ENCODE data around the gene CADPS2.

The CADPS2 gene

DNA sequence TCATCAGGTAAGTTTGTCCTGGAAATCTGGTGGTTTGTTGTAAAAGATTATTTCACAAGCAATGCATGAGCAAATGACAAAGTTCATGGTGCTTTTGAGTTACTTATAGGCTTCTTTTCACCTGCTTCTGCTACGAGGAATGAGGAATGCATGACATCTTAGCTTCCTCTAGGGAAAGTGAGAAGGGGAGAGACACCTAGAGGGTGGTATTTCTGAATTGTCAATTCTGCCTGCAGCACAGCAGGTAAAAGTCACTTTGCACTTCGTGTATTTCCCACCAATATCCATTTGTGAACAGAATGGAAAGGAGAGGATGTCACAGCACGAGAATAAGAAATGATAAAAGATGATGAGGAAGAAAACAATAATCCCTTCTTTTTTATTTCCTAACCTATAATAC, 428.3 kb downstream of the CADPS2 start:
- Histone ChIP-seq H3K27me3 (no peaks in the 10 kb centered on the region), H3K9ac (no peak overlapping the region), H4K20me1 (no peaks in the 10 kb centered on the region), H3K27ac (no peak overlapping the region), H3K4me1 (no peaks in the 10 kb centered on the region), H3K4me2 (no peak overlapping the region), H3K4me3 (no peak overlapping the region), H3K36me3 (no peaks in the 10 kb centered on the region), H3K9me3 (no peaks in the 10 kb centered on the region)
- no peak for TF ChIP-seq Cebpa-rat (IDR thresholded peaks at IDR 0.05)

DNA sequence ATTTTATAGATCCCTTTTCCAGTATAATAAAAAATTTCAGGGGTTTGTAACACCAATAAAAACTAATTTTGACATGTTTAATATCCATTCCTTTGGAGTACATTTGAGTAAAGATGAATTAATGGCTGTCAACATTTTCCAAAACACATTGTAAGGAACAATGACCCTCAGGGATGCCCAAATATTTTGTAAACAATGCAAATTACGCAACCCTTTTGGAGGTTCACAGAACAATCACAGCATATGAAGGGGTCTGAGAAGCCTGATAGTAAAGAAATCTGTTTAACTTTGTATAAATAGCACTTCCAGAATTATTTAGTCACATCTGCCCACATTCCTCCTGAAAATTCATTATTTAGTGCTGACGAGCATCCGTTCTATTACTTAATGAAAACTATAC, 428.9 kb downstream of the CADPS2 start:
- Histone ChIP-seq H3K9me3 (no peaks in the 10 kb centered on the region), H3K4me1 (no peaks in the 10 kb centered on the region), H4K20me1 (no peaks in the 10 kb centered on the region), H3K27ac (no peak overlapping the region), H3K27me3 (no peaks in the 10 kb centered on the region), H3K9ac (no peak overlapping the region), H3K4me2 (no peak overlapping the region), H3K36me3 (no peaks in the 10 kb centered on the region), H3K4me3 (no peak overlapping the region)
- no peak for TF ChIP-seq Cebpa-rat (IDR thresholded peaks at IDR 0.05)

DNA sequence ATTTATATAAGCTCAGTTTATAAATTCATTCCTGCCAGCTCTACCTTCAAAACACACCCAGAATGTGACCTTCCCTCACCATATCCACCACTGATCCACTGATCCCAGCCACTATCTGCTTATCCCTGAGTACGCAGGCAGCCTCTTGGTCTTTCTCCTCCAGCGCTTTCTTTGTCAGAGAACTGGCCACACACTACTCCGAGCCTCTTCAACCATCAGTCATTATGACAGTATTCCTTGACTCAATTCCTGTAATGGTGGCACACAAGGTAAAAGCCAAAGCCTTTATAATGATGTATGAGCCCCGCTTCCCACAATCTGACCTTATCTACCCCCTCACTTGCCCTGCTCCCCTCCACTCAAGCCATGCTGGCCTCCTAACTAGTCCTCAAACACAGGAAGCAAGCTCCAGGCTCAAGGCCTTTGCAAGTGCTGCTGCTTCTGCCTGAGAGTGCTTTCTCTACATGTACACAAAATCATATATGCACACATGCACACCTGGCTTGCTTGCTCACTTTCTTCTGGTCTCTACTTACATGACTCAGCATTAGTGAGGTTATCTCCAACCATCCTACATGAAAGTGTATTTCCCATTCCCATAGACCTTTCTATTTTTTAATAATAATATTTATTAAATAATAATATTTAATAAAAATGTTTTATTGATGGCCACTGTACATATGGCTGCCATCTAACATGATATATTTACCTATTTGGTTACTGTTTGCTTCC, 431.3 kb downstream of the CADPS2 start:
- H3K4me1 ChIP-seq: no peaks in the 10 kb centered on the region
- H4K20me1 ChIP-seq: no peaks in the 10 kb centered on the region
- no peaks in the 10 kb centered on the region for H3K36me3 ChIP-seq
- no peak for TF ChIP-seq Cebpa-rat (IDR thresholded peaks at IDR 0.05)
- H3K4me2 ChIP-seq: no peak overlapping the region
- no peak overlapping the region for H3K9ac ChIP-seq
- H3K4me3 ChIP-seq: no peak overlapping the region
- H3K27me3 ChIP-seq: no peaks in the 10 kb centered on the region
- H3K9me3 ChIP-seq: no peaks in the 10 kb centered on the region
- no peak overlapping the region for H3K27ac ChIP-seq

DNA sequence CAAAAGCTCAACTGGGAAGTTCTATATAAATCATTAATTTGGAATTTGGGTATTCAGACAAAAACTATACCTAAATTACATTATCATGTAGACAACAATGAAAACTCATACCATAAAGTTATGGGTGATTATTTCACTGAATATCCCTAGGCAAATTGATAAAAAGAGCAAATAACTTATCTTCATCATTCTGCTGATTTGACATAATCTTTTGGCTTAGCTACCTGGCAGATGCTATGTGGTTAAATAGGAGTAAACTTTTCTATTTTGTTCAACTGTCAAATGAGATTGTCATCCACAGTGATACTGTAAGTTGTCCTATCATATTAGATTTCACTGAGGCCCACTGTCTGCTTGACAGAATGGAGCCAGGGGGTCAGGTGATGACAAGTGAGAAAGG, 432.8 kb downstream of the CADPS2 start:
- no peaks in the 10 kb centered on the region for H4K20me1 ChIP-seq
- H3K4me3 ChIP-seq: no peak overlapping the region
- TF ChIP-seq Cebpa-rat (IDR thresholded peaks at IDR 0.05): no peak
- H3K9ac ChIP-seq: no peak overlapping the region
- no peaks in the 10 kb centered on the region for H3K27me3 ChIP-seq
- no peaks in the 10 kb centered on the region for H3K4me1 ChIP-seq
- no peak overlapping the region for H3K4me2 ChIP-seq
- no peak overlapping the region for H3K27ac ChIP-seq
- no peaks in the 10 kb centered on the region for H3K36me3 ChIP-seq
- H3K9me3 ChIP-seq: no peaks in the 10 kb centered on the region

DNA sequence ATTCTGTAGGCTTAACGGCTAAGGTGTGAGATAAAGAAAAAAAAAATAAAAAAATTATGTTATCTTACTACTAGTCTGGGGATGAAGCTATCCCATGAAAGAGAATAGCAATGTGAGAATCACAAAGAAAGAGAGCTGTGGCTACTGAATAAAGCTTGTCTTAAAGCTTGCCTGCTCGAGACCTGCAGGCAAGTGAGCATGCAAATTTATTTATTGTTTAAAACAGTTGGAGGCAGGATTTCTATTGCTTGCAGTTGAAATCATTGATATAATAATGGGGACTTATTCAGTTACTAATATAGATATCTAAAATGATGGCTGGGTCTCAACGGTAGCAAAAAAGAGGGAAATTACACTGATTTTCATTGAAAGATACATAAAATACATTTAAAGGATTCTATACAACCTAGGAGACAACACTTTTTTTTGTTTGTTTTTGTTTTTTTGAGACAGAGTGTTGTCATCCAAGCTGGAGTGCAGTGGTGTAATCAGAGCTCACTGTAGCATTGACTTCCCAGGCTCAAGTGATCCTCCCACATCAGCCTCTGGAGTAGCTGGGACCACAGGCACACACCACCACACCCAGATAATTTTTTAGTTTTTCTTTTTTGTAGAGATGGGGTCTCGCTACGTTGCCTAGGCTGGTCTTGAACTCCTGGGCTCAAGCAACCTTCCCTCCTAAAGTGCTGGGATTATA, 437.2 kb downstream of the CADPS2 start:
- no peak overlapping the region for H3K4me2 ChIP-seq
- H3K9ac ChIP-seq: no peak overlapping the region
- H3K36me3 ChIP-seq: no peaks in the 10 kb centered on the region

DNA sequence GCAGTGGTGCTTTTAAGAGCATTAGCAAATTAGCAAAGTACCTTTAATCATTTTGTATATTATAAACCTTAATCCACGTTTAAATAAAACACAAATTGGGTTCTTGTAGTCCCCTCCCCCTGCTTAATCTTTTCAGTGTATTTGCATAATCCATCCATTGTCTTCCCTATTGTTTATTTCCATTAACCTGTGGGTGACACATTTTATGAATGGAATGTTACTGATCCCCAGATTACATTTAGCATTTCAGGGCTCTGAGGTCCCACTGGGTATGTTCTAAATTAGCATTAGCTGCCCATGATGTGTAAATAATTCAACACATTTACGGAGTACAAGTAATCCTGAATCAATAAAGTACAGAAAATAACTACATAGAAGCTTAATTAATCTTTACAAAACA, 443.3 kb downstream of the CADPS2 start:
- Histone ChIP-seq H4K20me1 (no peaks in the 10 kb centered on the region), H3K4me3 (no peak overlapping the region), H3K9me3 (no peaks in the 10 kb centered on the region), H3K4me2 (no peak overlapping the region), H3K4me1 (peaks cover 6% of the 10 kb centered on the region), H3K27me3 (no peaks in the 10 kb centered on the region), H3K27ac (no peak overlapping the region), H3K9ac (no peak overlapping the region), H3K36me3 (no peaks in the 10 kb centered on the region)
- no peak for TF ChIP-seq Cebpa-rat (IDR thresholded peaks at IDR 0.05)

More for the DNA sequence above, 437.2 kb downstream of the CADPS2 start:
- H3K4me3 ChIP-seq: no peak overlapping the region
- no peaks in the 10 kb centered on the region for H4K20me1 ChIP-seq
- TF ChIP-seq Cebpa-rat (IDR thresholded peaks at IDR 0.05): no peak
- H3K27ac ChIP-seq: no peak overlapping the region
- H3K27me3 ChIP-seq: no peaks in the 10 kb centered on the region
- H3K4me1 ChIP-seq: no peaks in the 10 kb centered on the region
- no peaks in the 10 kb centered on the region for H3K9me3 ChIP-seq

DNA sequence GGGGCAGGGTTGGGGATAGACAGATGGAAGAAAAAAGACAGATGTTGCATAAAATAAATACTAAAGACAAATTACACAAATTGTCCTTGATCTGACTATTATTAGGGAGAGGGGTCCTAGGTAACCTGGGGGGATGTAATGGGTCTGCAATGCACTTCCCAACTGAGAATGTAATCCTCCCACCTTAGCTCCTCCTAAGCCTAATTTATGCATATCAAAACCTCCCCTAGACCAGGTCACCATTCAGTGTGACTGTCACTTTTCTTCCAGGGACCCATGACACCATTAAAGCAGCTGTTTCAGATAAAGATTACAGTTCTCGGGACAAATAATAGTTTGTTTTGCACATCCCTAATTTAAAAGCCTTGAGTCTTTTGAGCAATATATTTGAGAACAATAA, 447.8 kb downstream of the CADPS2 start:
- no peak overlapping the region for H3K27ac ChIP-seq
- no peaks in the 10 kb centered on the region for H3K27me3 ChIP-seq
- H3K4me3 ChIP-seq: no peak overlapping the region
- no peaks in the 10 kb centered on the region for H3K9me3 ChIP-seq
- no peaks in the 10 kb centered on the region for H4K20me1 ChIP-seq
- H3K4me2 ChIP-seq: no peak overlapping the region
- H3K4me1 ChIP-seq: peaks cover 6% of the 10 kb centered on the region
- no peaks in the 10 kb centered on the region for H3K36me3 ChIP-seq
- TF ChIP-seq Cebpa-rat (IDR thresholded peaks at IDR 0.05): no peak
- H3K9ac ChIP-seq: no peak overlapping the region

DNA sequence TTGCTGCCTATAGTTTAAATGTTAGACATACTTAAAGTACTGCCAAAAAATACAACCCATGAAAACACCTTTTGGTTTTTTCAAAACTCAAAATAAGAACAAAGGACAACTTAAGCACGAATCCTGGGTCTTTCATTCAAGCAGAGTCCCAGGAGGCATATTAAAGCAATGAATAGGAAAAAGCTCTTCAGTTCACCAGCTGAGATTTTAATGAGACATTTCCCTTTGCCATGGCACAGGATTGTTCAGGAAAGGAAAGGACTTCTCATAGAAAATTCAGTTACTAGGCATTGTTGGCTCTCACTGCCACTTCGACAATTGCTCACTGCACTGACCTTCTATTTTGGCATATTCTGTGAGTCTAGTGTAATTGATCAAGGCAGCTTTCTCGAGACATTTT, 448.3 kb downstream of the CADPS2 start:
- no peak overlapping the region for H3K27ac ChIP-seq
- no peaks in the 10 kb centered on the region for H4K20me1 ChIP-seq
- H3K27me3 ChIP-seq: no peaks in the 10 kb centered on the region
- no peak overlapping the region for H3K9ac ChIP-seq
- H3K36me3 ChIP-seq: no peaks in the 10 kb centered on the region
- H3K4me1 ChIP-seq: peaks cover 6% of the 10 kb centered on the region
- H3K4me3 ChIP-seq: no peak overlapping the region
- no peak overlapping the region for H3K4me2 ChIP-seq
- no peak for TF ChIP-seq Cebpa-rat (IDR thresholded peaks at IDR 0.05)
- H3K9me3 ChIP-seq: no peaks in the 10 kb centered on the region

DNA sequence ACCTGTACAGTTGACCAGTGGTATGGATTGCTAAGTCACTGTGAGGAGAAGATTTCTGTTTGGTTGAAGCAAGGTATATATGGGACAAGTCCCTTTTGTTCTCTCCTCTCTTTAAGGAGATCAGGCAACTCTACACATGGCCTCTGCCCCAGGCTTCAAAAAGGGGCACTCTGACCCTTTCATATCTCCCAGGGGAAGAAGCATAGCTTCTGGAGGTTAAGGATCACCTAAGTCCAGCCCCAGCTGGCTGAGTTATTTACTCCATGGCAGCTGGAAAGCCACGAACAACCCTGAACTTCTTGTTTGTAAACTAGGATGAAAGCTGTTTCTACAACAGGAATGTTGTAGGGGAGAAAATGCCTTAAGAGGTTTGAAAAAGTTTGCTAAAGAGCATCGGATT, 452.5 kb downstream of the CADPS2 start:
- no peak for TF ChIP-seq Cebpa-rat (IDR thresholded peaks at IDR 0.05)
- H3K4me2 ChIP-seq: no peak overlapping the region
- H3K27ac ChIP-seq: no peak overlapping the region
- H3K9me3 ChIP-seq: no peaks in the 10 kb centered on the region
- no peaks in the 10 kb centered on the region for H3K27me3 ChIP-seq
- no peaks in the 10 kb centered on the region for H4K20me1 ChIP-seq
- H3K36me3 ChIP-seq: no peaks in the 10 kb centered on the region
- no peak overlapping the region for H3K9ac ChIP-seq
- no peak overlapping the region for H3K4me3 ChIP-seq
- H3K4me1 ChIP-seq: no peaks in the 10 kb centered on the region

DNA sequence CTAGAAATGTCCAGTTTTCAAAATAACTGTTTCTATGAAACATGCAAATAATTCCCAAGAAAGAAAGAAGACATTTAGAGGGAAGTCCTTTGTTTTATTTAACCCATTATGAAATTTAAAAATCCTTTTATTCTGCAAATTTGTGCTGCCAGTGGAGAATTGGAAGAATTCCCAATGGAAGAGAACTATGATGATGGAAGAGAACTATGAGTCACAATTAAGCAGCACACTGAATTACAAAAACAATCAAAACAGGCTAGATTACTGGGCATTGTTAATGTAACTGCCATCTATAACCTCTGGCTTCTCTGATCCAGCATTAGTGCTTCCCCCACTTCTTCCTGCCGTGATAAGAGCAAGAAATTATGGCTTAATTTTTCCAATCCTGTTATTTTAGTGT, 455.6 kb downstream of the CADPS2 start:
- Histone ChIP-seq H3K27ac (no peak overlapping the region), H3K9me3 (no peaks in the 10 kb centered on the region), H3K4me2 (no peak overlapping the region), H3K9ac (no peak overlapping the region), H3K4me1 (no peaks in the 10 kb centered on the region), H3K36me3 (no peaks in the 10 kb centered on the region), H3K4me3 (no peak overlapping the region), H4K20me1 (no peaks in the 10 kb centered on the region), H3K27me3 (no peaks in the 10 kb centered on the region)
- no peak for TF ChIP-seq Cebpa-rat (IDR thresholded peaks at IDR 0.05)
